HEK293T (cell line): ENCODE results near the gene ZNF549.

Experiments
- BHLHE40 ChIP-seq: fragments of 450-650 bp; IDR thresholded peaks from 2 replicates; pipeline ENCODE4 v1.6.1; 2016; ENCODE audit warnings: mild to moderate bottlenecking, moderate library complexity, borderline replicate concordance
- ELF4 ChIP-seq: fragments of 450-650 bp; IDR thresholded peaks from 2 replicates; pipeline ENCODE4 v1.6.1; 2017; ENCODE audit warnings: antibody characterized with exemption
- FOXK2 ChIP-seq: fragments of 450-650 bp; IDR thresholded peaks from 2 replicates; pipeline ENCODE4 v1.6.1; 2016; ENCODE audit warnings: mild to moderate bottlenecking
- FOXM1 ChIP-seq: fragments of 450-650 bp; IDR thresholded peaks from 2 replicates; pipeline ENCODE4 v1.6.1; 2017; ENCODE audit warnings: mild to moderate bottlenecking, borderline replicate concordance
- L3MBTL2 ChIP-seq: fragments of 450-650 bp; conservative IDR thresholded peaks from 2 replicates; pipeline ENCODE4 v1.6.1; 2016; ENCODE audit warnings: mild to moderate bottlenecking
- LEF1 ChIP-seq: fragments of 450-650 bp; IDR thresholded peaks from 2 replicates; pipeline ENCODE4 v1.6.1; 2017; ENCODE audit warnings: mild to moderate bottlenecking, borderline replicate concordance
- SP1 ChIP-seq: fragments of 450-650 bp; IDR thresholded peaks from 2 replicates; pipeline ENCODE4 v1.6.1; 2017
- TARDBP ChIP-seq: fragments of 450-650 bp; IDR thresholded peaks from 2 replicates; pipeline ENCODE4 v1.6.1; 2016
- ZNF384 ChIP-seq: fragments of 450-650 bp; IDR thresholded peaks from 2 replicates; pipeline ENCODE4 v1.6.1; 2016

DNA sequence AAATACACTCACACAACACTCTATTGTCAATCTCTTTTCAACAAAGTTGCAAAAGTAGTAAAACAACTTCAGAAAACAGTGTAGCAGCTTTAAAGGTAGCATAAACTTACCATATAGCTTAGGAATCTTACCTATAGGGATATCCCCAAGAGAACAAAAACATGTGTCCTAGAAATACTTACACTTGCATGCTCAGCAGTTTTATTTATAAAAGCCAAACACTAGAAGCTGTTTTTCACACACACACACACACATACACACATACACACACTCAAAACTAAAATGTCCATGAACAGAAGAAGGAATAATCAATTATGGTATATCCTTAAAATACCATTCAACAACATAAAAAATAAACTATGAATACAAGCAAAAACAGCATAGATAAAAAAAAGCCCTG is 15.7 kb upstream of the ZNF549 start:
- TF ChIP-seq LEF1: no peak
- TF ChIP-seq ELF4: no peak
- TF ChIP-seq TARDBP: no peak
- TF ChIP-seq FOXK2: no peak
- no peak for TF ChIP-seq BHLHE40
- no peak for TF ChIP-seq ZNF384
- no peak for TF ChIP-seq SP1
- TF ChIP-seq FOXM1: no peak
- no peak for TF ChIP-seq L3MBTL2
